Fibroblast of lung (primary cell): ENCODE data around the gene NUP37.

Experiments used
- CTCF ChIP-seq, 2 donors: IDR thresholded peaks in 1 of 2; conservative IDR thresholded peaks in 1 of 2; 1 replicate in 1 of 2; 2 replicates in 1 of 2; pipeline ENCODE4 v1.5.1; 2011 to 2012; ENCODE audit warnings: low read length in 2 of 2, control low read depth in 1 of 2, inconsistent platforms in 1 of 2, low read depth in 1 of 2, mild to moderate bottlenecking in 1 of 2
- EZH2 ChIP-seq: IDR thresholded peaks from 2 replicates; pipeline ENCODE4 v1.5.1; 2012; ENCODE audit warnings: low read length, control low read depth, mild to moderate bottlenecking; ENCODE audit errors: missing control alignments

- no peak for TF ChIP-seq CTCF (conservative IDR thresholded peaks at IDR 0.05 in 1 of 2, IDR thresholded peaks at IDR 0.05 in 1 of 2; ENCODE audit: low read depth in 1 of 2, low read length in 2 of 2)
- TF ChIP-seq EZH2 = no peak
Observed at GRCh38 chr12:102026728-102027127, 93.2 kb downstream of the NUP37 start.
